Forelimb muscle (tissue), 1 donor: ENCODE measurements around the gene KIFC3. TPM values are rescaled to one million over a fixed set of nuclear protein-coding genes. Genes with fewer than 3 reads are reported as not detected.
"Not testable (repeated sequence)": the region's sequence is repeated elsewhere in the genome, so short reads cannot be mapped to it uniquely, and the experiment has no call there.

Experiments used
- DNase-seq: peaks from one replicate; pipeline ENCODE4 v3.0.0-alpha.2; 2013; ENCODE audit warnings: low read depth
- polyA plus RNA-seq: library from polyadenylated mRNA; unstranded; fragments of 120-200 nt; gene quantifications from one replicate; pipeline ENCODE4 v1.2.1, GENCODE V29; 2013; ENCODE audit not compliant: insufficient read length

KIFC3 gene
- polyA plus RNA-seq, 1 donor = 15.2 TPM

DNA sequence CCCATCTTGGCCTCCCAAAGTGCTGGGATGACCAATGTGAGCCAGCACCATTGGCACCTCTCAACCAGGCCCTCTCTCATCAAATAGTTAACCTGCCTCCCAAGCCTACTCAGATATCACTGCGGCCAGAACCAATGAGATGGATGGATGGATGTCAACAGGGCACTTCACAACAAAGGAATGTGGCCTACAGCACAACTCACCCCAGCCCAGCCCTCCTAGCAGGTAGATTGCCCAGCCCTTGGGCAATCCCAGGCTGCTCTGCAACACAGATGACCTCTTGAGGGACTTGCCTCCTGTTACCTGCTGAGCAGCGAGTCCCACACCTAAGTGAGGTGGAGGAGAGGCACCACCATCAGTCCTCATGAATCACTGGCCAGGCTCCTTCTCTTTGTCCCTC, 22.6 kb upstream of the KIFC3 start:
- no peak for DNase-seq

DNA sequence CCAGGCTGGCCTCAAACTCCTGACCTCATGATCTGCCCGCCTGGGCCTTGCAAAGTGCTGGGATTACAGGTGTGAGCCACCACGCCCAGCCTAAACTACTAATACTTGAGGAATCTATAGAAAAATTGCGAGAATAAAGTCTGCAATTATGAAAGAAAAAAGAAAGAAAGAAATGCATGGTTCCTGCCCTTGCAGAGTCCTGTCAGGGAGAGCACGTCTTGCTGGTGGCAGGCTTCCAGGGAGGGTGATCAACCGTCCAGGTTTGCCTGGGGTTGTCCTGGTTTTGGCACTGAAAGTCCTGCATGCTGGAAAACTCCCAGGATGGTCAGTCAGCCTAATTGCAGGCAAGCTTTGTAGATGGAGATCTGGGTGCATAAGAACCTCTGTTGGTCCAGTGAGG, 21.5 kb upstream of the KIFC3 start:
- DNase-seq = no peak

DNA sequence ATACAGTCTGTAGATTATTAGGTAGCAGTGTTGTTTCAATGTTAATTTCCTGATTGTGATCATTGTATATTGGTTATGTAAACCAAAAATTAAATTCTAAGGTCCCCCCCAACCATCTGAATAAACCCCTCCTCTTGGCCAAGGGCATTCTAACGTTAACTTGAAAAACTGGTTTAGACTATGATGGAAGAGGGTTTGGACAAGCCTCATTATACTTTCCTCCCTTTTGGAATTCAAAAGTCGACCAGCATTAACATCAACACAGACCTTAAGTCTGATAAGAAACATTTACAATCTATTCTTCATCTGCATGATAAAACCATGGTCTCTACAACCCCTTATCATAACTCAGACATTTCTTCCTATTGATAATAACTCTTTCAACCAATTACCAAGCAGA, 20.6 kb upstream of the KIFC3 start:
- no peak for DNase-seq

DNA sequence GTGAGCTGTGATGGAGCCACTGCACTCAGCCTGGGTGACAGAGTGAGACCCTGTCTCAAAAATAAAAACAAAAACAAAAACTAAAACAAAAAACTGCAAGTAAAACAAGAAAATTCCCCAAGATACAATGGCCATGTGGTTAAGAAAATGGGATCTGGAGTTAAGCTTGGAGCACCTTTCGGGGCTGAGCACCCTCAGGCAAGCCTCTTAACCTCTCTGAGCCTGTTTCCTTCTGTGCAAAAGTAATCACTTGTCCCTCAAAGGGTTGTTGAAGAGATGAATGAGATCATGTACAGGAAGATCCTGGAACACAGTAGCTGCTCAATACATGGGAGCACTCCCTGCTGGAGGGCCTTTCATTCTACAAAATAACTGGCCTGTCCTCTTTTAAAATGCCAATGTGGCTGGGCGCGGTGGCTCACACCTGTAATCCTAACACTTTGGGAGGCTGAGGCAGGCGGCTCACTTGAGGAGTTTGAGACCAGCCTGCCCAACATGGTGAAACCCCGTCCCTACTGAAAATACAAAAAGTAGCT, 19.8 kb upstream of the KIFC3 start:
- DNase-seq = no peak

DNA sequence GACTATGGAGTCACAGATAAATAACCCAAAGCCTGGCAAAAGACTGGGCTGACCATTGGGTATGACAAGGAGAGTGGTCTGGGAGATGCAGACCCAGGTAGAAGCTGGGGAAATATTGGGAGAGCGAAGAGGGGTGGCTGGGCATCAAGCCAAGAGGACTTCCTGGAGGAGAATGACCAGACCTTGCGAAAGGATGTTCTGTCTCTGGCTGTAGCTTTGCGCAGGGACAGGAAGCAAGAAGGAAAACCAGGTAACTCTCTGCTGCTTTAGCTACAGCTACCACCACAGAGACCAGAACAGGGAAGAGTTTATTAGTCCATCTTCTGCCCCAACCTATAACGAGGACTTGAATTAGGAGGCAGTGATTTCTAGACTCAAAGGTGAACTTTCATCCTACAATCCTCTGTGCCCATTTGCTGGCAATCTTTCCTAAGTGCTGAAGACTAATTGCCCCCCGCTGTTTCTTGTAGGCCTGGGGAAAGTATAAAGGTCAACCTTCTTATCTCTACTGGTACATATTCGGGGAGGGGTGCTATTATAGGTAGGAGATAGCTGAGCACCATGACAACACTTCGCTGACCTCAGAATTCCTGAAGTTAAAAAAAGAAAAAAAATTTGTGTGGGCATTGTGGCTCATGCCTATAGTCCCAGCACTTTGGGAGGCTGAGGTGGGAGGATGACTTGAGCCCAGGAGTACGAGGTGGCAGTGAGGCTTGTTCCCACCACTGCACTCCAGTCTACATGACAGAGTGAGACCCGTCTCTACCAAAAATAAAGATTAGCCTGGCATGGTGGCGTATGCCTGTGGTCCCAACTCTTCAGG, 19.1 kb upstream of the KIFC3 start:
- no peak for DNase-seq

DNA sequence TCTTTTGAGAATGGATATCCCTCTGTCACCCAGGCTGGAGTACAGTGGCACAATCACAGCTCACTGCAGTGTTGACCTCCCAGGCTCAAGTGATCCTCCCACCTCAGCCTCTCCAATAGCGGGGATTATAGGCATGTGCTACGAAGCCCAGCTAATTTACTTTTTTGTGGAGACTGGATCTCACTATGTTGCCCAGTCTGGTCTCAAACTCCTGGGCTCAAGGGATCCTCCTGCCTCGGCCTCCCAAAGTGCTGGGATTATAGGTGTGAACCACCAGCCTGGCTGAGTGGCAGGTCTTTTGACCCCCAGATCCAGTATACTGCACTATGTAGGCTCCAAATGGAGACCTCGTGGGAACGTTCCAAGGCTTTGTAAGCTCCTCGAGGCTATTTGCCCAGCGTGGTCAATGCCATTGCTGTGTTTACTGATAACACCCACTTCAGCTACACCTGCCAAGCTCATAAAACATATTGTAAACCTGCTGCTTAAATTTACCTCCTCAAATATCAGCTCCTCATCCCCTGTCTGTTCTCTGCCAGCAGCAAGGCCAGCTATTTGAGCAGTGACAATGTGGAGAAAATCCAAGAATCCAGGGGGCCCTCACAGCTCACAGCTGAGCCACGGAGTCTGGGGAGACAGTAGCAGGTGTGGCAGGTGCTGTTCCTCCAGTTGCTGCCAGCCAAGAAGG, 16.2 kb upstream of the KIFC3 start:
- no peak for DNase-seq

DNA sequence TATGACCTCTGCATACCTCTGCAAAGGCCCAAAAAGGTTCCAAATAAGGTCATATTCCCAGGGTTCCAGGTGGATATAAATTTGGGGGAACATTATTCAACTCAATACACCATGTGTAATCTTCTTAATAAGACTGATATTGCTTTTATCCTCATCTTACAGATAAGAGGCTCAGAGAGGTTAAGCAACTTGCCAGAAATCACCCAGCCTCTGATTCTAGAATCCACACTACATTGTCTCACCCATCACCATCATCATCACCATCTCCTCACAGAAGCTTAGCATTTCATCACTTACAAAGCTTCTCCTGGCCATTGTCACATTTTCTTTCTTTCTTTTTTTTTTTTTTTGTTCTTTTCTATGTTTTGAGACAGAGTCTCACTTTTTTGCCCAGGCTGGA, 15.4 kb upstream of the KIFC3 start:
- DNase-seq = no peak

DNA sequence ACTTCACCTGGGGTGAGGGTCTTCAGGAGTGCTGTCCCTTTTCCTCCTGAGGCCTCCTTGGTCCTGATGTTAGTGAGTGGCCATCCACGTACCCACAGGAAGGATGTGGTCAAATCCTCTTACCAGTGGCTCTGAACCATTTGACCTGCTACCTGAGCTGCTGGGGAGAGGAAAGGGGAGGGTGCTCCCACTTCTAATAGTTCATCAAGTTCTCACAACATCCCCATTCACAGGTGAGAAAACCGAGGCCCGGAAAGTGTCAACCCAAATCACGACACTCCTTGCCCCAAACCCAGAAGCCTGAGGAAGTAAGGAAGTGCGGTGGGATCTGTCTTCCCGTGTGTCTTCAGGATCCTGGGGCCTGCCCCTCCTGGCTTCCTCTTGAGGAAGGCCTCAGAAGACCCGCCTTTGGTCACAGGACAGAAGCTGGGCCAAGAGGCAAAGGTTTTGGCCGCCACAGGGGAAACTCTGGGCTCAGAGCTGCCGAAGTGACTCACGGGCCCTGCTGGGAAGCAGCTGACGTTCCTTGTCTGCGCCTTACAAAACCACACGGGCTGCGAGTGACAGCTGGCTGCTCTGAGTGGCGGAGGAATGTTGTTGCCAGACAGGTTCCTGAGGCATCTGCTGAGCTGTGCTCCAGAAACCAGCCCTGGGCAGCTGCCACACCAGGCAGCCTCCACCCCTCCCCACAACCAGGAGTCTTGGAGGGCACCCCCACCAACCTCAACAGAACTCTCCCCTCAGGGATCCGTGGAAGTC, 13.9 kb upstream of the KIFC3 start:
- DNase-seq = no peak

DNA sequence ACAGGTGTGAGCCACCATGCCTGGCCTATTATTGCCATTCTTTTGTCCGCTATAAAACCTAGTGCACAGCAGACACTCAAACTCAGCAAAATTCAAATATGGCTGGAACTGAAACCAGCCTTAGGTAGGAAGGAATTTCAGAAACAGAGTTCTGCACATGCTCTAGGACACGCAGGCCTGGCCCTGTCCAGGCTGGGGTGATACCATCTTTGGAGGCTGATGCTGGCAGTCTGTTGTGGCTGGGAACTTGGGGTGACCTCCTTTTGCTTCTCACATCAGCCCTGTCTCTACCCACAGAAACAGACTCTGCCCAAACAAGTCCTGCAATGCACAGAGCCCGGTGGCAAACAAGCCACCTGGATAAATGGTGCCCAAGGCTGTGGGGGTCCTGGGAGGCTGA, 12.6 kb upstream of the KIFC3 start:
- no peak for DNase-seq

DNA sequence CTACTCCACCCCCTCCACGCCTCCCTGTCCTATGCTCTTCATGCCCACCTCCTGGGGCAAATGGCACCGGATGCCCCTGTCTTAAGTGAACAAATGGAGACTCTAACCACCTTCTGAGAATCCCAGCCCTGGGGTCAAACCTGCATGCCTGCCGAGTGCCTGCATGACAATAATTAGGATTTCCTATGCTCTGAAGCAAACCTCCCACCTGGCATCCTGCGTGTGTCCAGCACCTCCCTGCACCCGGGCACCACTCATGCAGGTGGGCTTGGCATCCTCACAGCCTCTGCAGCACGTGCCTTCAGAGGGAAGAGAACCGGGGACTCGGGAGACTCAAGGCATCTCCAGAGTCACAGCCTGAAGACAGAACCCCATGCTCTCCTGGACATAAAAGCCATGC, 11.2 kb upstream of the KIFC3 start:
- DNase-seq = no peak

DNA sequence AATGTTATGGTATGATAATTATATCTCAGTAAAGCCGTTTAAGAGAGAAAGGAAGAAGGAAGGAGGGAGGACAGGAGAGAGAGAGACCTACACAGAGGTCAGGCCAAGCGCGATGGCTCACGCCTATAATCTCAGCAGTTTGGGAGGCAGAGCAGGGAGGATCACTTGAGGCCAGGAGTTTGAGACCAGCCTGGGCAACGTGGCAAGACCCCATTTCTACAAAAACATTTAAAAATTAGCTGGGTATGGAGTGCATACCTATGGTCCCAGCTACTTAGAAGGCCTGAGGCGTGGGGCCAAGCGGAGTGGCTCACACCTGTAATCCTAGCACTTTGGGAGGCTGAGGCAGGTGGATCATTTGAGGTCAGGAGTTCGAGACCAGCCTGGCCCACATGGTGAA, 9.0 kb upstream of the KIFC3 start:
- not testable (repeated sequence) for DNase-seq

DNA sequence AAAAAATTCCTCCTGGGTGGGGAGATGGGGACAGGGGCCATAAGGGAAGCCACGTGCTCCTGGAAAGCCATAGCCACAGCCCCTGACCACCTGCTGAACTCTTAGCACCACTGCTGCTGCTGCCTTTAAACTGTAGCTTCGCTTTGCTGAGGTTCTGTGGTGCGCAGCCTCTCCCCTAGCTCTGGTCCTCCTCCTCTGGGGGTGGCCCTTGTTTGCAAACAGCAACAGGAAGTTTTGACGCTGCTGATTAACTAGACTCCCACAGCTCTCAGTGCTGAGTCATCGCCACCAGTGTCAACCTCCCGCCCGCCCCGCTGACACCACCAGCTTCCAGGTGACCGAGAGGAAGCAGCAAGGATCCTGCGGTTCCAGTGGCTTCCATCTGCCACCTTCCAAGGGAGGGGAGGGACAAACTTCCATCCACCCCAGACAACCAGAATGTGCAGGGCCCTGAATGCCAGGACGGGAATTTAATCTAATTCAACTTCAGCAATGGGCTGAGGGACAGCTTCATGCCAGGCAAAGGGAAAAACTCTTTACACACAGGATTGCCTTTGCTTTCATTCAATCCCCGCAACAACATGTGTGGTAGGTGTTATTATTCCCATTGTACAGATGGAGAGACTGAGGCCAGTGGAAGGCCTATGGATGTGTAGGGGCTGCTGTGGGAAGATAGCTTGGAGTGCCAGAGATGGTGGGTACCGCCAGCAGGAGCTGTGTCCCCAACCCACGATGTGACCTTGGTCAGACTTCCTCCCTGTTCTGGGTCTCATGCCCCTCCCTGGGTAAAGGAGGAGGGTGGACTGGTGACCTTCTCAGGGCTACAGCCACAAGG, 8.1 kb upstream of the KIFC3 start:
- no peak for DNase-seq

DNA sequence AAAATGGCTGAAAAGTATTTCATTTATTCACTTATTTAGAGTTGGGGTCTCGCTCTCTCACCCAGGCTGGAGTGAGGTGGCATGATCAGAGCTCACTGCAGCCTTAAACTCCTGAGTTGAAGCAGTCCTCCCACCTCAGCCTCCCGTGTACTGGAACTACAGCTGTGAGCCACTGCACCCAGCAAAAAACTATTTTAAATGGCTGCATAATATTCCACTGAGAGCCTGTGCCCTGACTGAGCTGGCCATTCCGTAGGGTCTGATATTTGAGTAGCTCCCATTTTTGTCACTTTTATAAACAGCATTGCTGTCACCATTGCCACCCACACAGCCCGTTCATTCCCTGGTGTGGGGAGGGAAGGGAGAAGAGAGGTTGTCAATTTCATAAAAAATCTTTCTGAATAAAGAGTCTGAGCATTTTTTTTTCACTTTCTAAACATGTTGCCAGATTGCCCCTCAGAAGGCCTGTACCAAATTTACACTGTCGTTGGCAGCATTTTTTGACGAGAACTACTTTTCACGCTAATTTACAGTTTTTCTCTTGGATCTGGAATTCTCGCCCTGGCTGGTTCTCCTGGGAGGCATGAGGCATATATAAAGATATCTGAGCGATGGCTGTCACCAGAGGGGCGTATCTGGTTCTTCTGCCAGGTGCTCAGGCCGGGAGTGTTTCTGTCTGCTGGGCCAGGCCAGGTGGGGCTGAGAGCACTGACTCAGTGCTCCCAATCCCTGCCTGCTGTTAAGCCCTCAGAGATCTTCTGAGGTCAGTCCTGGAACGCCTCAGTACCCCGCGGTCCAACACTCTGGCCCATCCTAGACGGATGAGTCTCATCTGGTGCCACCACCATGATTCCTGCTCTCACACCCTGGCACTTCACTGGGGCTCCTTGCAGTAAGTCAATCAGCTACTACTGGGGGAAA, 7.2 kb upstream of the KIFC3 start:
- no peak for DNase-seq

DNA sequence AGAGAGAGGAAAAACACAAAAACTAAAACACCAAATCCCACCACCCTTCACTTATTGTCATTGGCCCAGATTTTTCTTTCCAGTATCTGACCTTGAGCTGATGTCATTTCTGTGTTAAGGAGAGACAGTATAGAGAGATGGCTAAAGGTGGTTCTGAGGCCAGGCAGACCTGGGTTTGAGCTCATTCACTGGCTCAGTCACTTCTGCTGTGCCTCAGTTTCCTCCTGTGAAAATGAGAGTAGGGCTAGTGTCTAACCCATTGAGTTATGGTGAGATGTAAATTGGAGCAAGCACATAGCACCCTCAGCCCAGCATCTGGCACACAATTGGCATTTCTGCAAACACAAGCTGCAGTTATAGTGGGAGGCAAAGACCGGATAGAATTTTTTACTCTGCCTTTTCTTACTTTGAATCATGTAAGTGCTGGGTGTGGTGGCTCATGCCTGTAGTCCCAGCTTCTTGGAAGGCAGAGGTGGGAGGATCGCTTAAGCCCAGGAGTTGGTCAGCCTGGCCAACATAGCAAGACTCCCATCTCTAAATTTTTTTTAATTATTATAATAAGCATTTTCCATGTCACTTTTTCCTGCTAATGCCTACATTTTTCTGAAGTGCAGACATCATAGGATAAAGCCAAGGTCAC, 6.4 kb upstream of the KIFC3 start:
- no peak for DNase-seq

DNA sequence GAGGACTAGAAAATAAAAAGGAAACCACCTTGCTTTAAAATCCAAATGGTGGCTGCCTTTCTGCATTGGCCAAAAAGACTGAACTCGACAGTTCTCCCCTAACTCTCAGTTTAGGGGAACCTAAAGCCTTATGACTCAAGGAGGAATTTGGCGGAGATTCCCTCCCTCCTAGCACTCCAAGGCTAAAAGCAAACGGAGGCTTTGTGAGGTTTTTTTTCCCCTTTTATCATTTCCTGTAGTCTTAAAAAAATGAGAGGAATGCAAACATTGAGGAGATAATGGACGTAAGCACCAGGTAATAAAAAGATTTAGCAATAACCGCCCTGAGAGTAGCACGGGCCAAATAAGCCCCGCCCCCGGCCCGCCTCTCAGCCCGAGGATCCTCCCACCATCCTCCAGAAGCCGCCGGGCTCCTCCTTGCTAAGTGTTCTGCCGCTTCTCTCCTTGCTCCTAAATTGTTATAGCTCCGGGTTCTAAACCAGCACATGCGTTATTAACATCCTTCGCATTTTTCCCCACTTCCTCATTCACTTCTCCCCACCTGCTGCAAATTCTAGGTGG, 5.8 kb upstream of the KIFC3 start:
- DNase-seq = no peak

DNA sequence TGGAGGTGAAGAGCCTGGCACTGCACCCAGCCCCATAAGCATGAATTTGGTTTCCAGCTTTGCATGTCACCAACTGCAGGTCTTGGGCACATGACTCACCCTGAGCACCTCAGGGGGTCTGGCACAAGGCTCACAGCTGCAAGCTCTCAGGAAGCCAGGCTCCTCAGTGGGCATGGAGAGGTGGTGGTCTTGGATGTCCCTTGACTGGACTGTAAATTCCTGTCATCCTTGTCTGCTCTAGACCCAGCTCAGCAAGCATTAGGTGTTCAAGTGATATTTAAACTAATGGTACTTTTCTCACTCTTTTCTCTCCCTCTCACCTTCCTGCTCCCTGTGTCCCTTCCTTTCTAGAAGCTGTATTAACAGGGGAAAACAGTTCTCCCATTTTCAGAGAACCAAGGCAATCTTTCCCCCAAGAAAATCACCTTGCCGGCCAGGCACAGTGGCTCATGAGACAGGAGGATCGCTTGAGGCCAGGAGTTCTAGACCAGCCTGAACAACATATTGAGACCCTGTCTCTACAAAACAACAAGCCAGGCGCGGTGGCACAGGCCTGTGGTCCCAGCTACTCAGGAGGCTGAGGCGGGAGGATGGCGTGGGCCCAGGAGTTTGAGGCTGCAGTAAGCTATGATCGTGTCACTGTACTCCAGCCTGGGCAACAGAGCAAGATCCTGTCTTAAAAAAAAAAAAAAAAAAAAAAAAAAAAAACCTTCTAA, 5.1 kb upstream of the KIFC3 start:
- DNase-seq = no peak

DNA sequence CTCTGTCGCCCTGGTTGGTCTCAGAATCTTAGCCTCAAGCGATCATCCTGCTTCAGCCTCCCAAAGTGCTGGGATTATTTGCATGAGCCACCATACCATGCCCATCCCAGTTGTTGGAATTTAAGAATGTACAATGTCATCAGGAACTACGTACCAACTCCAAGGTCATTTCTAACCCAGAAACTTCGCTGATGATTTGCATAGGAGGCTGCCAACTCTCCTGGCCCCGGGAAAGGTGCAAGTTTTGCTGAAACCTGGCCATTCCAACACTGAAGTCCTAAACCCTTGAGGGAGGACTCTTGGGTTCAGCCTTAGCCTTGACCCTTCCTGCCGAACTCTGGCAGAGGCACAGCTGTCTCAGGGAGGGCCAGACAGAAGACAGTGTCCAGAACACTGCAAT, 2.9 kb upstream of the KIFC3 start:
- DNase-seq = no peak

DNA sequence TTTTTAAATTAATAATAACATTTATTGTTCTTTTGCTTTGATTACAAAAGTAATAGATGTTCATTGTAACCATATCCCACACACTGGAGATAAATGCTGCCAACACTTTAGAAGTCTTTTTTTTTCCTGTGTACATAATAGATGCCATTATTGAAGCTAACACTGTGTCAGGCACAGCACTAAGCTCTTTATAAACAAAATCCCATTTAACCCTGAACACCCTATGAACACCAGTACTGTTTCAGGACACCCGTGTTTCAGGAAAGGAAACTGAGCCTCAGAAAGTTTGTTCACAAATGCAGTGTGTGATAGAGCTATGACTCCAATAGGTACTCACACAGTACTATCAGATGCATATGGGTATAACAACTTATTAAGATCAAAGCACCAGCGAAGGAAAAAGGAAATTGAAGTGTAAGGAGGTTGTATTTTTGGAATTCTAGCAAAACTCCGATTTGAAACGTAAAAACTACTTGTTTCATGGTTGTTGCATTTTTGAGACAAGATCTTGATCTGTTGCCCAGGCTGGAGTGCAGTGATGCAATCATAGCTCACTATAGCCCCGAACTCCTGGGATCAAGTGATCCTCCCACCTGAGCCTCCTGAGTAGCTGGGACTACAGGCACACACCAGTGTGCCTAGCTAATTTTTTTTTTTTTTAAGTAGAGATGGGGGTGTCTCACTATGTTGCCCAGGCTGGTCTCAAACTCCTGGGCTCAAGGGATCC, 2.0 kb upstream of the KIFC3 start:
- no peak for DNase-seq
